ENCODE measurements around the gene HCAR3.
"Not testable (repeated sequence)": the region's sequence is repeated elsewhere in the genome, so short reads cannot be mapped to it uniquely, and the experiment has no call there.

- not testable (repeated sequence) for TF ChIP-seq JUND (IDR thresholded peaks at IDR 0.05; ENCODE audit: low read length); SUZ12 (IDR thresholded peaks at IDR 0.05; ENCODE audit: low read length); CTCF (IDR thresholded peaks at IDR 0.05; ENCODE audit: control extremely low read depth in 1 of 3, insufficient read depth in 1 of 3, low read depth in 1 of 3, low read length in 3 of 3)
Measured at GRCh38 chr12:122676015-122676414, 40.6 kb downstream of the HCAR3 start.

Data from H1 (cell line).